MCF 10A (cell line): Measurements from ENCODE around the gene PALLD. TPM values are rescaled to one million over a fixed set of nuclear protein-coding genes. Genes with fewer than 3 reads are reported as not detected.

Source experiments
- BruUV-seq: library from RNA; stranded (reverse); fragments of 400-500 nt; replicated peaks from 2 replicates; lab custom pipeline; 2021; lab: Mats Ljungman, UMichigan
- CTCF ChIA-PET: fragments of 300-600 bp; sonication (Branson Sonifier 250); formaldehyde crosslinking; extraction: SDS; loops from one replicate; lab custom pipeline; 2021; ENCODE audit warnings: antibody characterized with exemption, inconsistent platforms; lab: Yijun Ruan, JAX
- POLR2A ChIA-PET: fragments of 300-600, 350-650 bp; sonication (Branson Sonifier 250); formaldehyde crosslinking; extraction: SDS; loops from one replicate; lab custom pipeline; 2020; ENCODE audit warnings: antibody characterized with exemption, inconsistent platforms; lab: Yijun Ruan, JAX
- DNase-seq: peaks from one replicate; pipeline ENCODE4 v3.0.0-alpha.2; 2018; ENCODE audit not compliant: unreplicated experiment
- H3K27ac Mint-ChIP-seq: one replicate; pipeline ENCODE4 v1.8.0; 2022; ENCODE audit warnings: mild to moderate bottlenecking, low read depth, mixed read lengths; ENCODE audit not compliant: unreplicated experiment
- H3K27me3 Mint-ChIP-seq: one replicate; pipeline ENCODE4 v1.8.0; 2022; ENCODE audit warnings: mixed read lengths; ENCODE audit not compliant: insufficient read depth, unreplicated experiment
- H3K36me3 Mint-ChIP-seq: one replicate; pipeline ENCODE4 v1.8.0; 2022; ENCODE audit warnings: mild to moderate bottlenecking, moderate library complexity, mixed read lengths; ENCODE audit not compliant: insufficient read depth, unreplicated experiment
- H3K4me1 Mint-ChIP-seq: one replicate; pipeline ENCODE4 v1.8.0; 2022; ENCODE audit warnings: mixed read lengths; ENCODE audit not compliant: insufficient read depth, unreplicated experiment
- H3K4me3 Mint-ChIP-seq: one replicate; pipeline ENCODE4 v1.8.0; 2022; ENCODE audit warnings: mild to moderate bottlenecking, moderate library complexity, mixed read lengths; ENCODE audit not compliant: unreplicated experiment
- H3K9me3 Mint-ChIP-seq: one replicate; pipeline ENCODE4 v1.8.0; 2022; ENCODE audit warnings: mixed read lengths; ENCODE audit not compliant: unreplicated experiment
- intact Hi-C: fragments of 100-400 bp; cut with micrococcal nuclease; formaldehyde crosslinking; loops from 2 replicates; pipeline ENCODE4 v1.14.1; 2022
- total RNA-seq: library from RNA; stranded (reverse); gene quantifications from 2 replicates; pipeline ENCODE4 v1.2.3, GENCODE V29; 2022
- TF ChIP-seq, protein P1 (sequence below): fragments of 200-600 bp; IDR thresholded peaks from one replicate; pipeline ENCODE4 v1.8.0; 2022; ENCODE audit warnings: antibody characterized with exemption, mild to moderate bottlenecking; ENCODE audit not compliant: unreplicated experiment

PALLD gene
- total RNA-seq, 1 experiment from 2014 or later, result 191 TPM

DNA sequence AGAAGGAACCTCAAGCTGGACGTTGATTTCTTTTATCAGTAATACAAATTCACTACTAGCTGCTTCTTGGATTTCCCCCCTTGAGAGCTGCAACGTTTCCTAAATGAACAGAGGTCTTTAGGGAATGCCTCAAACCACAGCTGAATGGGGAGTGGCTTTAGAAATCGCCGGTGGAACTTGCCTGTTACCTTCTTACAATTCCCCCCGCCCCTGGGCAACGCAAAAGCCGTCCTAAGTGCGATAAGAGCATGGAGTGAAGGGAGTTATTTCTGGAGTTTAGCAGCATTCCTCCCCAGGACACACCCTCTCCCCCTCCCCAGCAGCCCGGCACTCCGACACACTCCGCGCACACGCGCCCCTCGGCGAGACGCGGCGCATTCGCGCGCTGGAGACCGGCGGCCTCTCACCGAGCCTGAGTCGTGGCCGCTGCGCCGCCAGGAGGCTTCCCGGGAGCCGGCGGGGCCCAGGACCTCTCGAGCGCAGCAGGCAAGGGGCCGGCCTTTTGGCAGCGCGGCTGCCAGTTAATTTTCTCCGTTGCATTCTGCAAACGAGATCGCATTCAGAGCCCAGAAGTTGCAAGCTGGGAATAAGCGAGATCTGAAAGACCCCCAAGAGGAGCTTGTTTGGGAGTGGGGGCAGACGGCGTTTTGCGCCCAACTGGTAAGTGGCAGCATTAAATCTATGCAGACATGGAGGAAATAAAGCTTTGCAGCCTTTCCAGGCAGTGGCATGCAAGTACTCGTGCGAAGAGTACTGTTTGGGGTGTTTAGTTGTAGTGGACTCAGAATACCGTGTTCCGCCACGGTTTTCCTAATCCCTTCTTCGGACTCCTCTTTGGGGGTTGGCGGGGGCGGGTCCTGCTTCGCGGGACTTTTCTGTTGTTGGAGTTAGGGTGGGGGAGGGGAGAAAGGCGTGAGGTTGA is 134.7 kb downstream of the PALLD start:
- peak; percentile 69 for DNase-seq
- Mint-ChIP-seq H3K9me3 (no peaks in the 10 kb centered on the region), H3K4me3 (peak overlapping the region; percentile 79), H3K36me3 (no peaks in the 10 kb centered on the region), H3K27me3 (no peaks in the 10 kb centered on the region), H3K4me1 (peaks cover 41% of the 10 kb centered on the region), H3K27ac (peak overlapping the region; percentile 24)
- intact Hi-C loops, result loop anchor here (1.0 kb wide), 1 partner anchor 43 kb away; no protein-coding TSS in a partner anchor
- TF ChIP-seq, protein P1, sequence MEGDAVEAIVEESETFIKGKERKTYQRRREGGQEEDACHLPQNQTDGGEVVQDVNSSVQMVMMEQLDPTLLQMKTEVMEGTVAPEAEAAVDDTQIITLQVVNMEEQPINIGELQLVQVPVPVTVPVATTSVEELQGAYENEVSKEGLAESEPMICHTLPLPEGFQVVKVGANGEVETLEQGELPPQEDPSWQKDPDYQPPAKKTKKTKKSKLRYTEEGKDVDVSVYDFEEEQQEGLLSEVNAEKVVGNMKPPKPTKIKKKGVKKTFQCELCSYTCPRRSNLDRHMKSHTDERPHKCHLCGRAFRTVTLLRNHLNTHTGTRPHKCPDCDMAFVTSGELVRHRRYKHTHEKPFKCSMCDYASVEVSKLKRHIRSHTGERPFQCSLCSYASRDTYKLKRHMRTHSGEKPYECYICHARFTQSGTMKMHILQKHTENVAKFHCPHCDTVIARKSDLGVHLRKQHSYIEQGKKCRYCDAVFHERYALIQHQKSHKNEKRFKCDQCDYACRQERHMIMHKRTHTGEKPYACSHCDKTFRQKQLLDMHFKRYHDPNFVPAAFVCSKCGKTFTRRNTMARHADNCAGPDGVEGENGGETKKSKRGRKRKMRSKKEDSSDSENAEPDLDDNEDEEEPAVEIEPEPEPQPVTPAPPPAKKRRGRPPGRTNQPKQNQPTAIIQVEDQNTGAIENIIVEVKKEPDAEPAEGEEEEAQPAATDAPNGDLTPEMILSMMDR, result peak; percentile 26
- ChIA-PET POLR2A (interaction anchor here (0.6 to 4.7 kb wide), 12 partner anchors 8 to 80 kb away, joined by 3 to 44 read pairs (median 4); no protein-coding TSS in a partner anchor), CTCF (interaction anchor here (0.6 to 2.3 kb wide), 17 partner anchors 8 to 246 kb away, joined by 3 to 31 read pairs (median 4); no protein-coding TSS in a partner anchor)
- BruUV-seq, result TSS peak; percentile 19

DNA sequence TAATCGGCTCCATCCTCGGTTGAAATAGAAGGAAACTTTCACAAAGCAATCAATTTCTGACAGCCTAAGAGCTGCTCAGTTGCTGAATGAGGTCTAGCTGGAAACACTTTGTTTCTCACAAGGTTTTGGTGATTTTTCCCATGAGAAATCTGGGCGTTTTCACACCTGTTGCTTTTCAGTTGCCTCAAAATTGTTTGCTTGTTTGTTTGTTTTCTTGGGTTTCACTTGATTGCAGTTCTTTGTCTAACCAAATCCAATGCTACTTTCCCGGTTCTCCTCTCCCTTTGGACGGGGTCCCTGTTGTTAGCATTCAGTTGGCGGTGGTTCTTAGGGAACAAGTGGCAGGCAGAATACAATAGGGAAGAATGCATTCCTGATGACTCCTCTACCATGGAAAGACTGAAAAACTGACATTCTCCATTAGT is 135.5 kb downstream of the PALLD start:
- peaks cover 49% of the 10 kb centered on the region for H3K4me1 Mint-ChIP-seq
- POLR2A ChIA-PET, result interaction anchor here (0.6 to 4.7 kb wide), 10 partner anchors 9 to 81 kb away, joined by 3 to 44 read pairs (median 6); no protein-coding TSS in a partner anchor

DNA sequence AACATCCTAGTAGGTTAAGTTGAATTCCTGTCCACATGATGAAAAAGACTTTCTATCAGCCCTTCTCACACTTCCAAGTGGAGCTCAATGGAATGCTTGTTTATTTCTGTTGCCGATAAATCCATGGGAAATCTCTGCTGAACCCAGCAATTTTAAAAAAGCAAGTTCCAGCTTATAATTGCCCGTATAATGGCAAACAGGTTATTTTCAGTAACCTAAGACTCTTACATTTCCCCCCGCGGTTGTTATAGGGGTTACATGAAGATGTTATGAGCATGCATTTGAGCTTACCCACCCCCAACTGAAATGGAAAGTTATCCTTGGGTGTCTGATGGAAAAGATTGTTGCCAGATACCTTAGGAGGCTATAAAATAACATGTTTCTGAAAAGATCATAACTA is 136.2 kb downstream of the PALLD start:
- intact Hi-C loops, result no loop called here
- CTCF ChIA-PET, result interaction anchor here (0.6 to 2.7 kb wide), 6 partner anchors 18 to 174 kb away, joined by 4 to 12 read pairs (median 6); no protein-coding TSS in a partner anchor
- TF ChIP-seq, protein P1, result no peak
- no peaks in the 10 kb centered on the region for H3K36me3 Mint-ChIP-seq
- H3K4me3 Mint-ChIP-seq, result no peak overlapping the region
- POLR2A ChIA-PET, result interaction anchor here (0.5 to 4.7 kb wide), 8 partner anchors 10 to 46 kb away, joined by 3 to 44 read pairs (median 8); no protein-coding TSS in a partner anchor
- no peaks in the 10 kb centered on the region for H3K9me3 Mint-ChIP-seq
- peaks cover 49% of the 10 kb centered on the region for H3K4me1 Mint-ChIP-seq
- DNase-seq, result no peak
- H3K27me3 Mint-ChIP-seq, result no peaks in the 10 kb centered on the region
- BruUV-seq, result no TSS peak
- no peak overlapping the region for H3K27ac Mint-ChIP-seq

More for the DNA sequence above, 135.5 kb downstream of the PALLD start:
- intact Hi-C loops, result loop anchor here (1.0 kb wide), 1 partner anchor 44 kb away; no protein-coding TSS in a partner anchor
- DNase-seq, result no peak
- Mint-ChIP-seq H3K27me3 (no peaks in the 10 kb centered on the region), H3K4me3 (peak overlapping the region; percentile 79), H3K36me3 (no peaks in the 10 kb centered on the region), H3K9me3 (no peaks in the 10 kb centered on the region), H3K27ac (no peak overlapping the region)
- TF ChIP-seq, protein P1, result no peak
- no TSS peak for BruUV-seq
- CTCF ChIA-PET, result interaction anchor here (0.7 to 2.3 kb wide), 11 partner anchors 9 to 208 kb away, joined by 3 to 31 read pairs (median 4); no protein-coding TSS in a partner anchor
